Right lobe of liver (tissue), 4 donors: Measurements from ENCODE around the gene FAM9C.

Experiments used
- CTCF ChIP-seq, 4 donors: fragments of 200-600 bp in 3 of 4; fragments of 450-650 bp in 1 of 4; IDR thresholded peaks; one replicate each; pipeline versions ENCODE4 v1.5.1 to v1.8.0; 2016 to 2022; ENCODE audit warnings: antibody characterized with exemption in 4 of 4, mild to moderate bottlenecking in 2 of 4
- POLR2A ChIP-seq: fragments of 450-650 bp; IDR thresholded peaks from one replicate; pipeline ENCODE4 v1.6.1; 2017; ENCODE audit warnings: antibody characterized with exemption, mild to moderate bottlenecking
- donor health status: DM: no; HTN: no; CAD: no.
- donor health status: DM: no; HTN: no; CAD: no.
- donor health status: DM: no; HTN: yes; CAD: no.

- TF ChIP-seq CTCF (IDR thresholded peaks at IDR 0.05): no peak
- TF ChIP-seq POLR2A: no peak
These were observed 48.1 kb upstream of the FAM9C start for GRCh38 chrX:13092455-13092941.
